IPS-NIHi11 (cell line): Measurements from ENCODE around the gene LGALS7.
"Not testable (repeated sequence)": the region's sequence is repeated elsewhere in the genome, so short reads cannot be mapped to it uniquely, and the experiment has no call there.

Experiments used
- DNase-seq: peaks from one replicate; pipeline ENCODE4 v3.0.0; 2012; ENCODE audit warnings: mixed read lengths, low spot score

LGALS7 gene

GRCh38 chr19:38799104-38799503 lies 25.8 kb upstream of the LGALS7 start:
- no peak for DNase-seq

GRCh38 chr19:38797781-38798180 lies 24.5 kb upstream of the LGALS7 start:
- not testable (repeated sequence) for DNase-seq

GRCh38 chr19:38796154-38796553 lies 22.8 kb upstream of the LGALS7 start:
- no peak for DNase-seq

- no peak for DNase-seq
These were observed 22.2 kb upstream of the LGALS7 start for GRCh38 chr19:38795549-38795948.

- no peak for DNase-seq
These were observed 20.4 kb upstream of the LGALS7 start for GRCh38 chr19:38793671-38794070.

GRCh38 chr19:38793177-38793576 lies 19.9 kb upstream of the LGALS7 start:
- peak; percentile 3 for DNase-seq

- DNase-seq: peak; percentile 54
These were observed 19.2 kb upstream of the LGALS7 start for GRCh38 chr19:38792250-38793111.

- DNase-seq: not testable (repeated sequence)
These were observed 18.2 kb upstream of the LGALS7 start for GRCh38 chr19:38791451-38792064.

- DNase-seq: not testable (repeated sequence)
These were observed 17.4 kb upstream of the LGALS7 start for GRCh38 chr19:38790507-38791403.

- peak; percentile 2 for DNase-seq
These were observed 15.3 kb upstream of the LGALS7 start, which contains the start of gene LGALS7B for GRCh38 chr19:38788478-38789243. Gene LGALS7B (plus strand): TSS chr19:38789200. CDS start chr19:38789227, 27 bp downstream.

GRCh38 chr19:38786572-38787265 lies 13.4 kb upstream of the LGALS7 start:
- peak; percentile 3 for DNase-seq

- not testable (repeated sequence) for DNase-seq
These were observed 12.7 kb upstream of the LGALS7 start for GRCh38 chr19:38786061-38786460.

- no peak for DNase-seq
These were observed 11.9 kb upstream of the LGALS7 start for GRCh38 chr19:38785187-38785699.

- DNase-seq: no peak
These were observed 10.9 kb upstream of the LGALS7 start for GRCh38 chr19:38784224-38784623.

GRCh38 chr19:38782212-38782611 lies 8.9 kb upstream of the LGALS7 start:
- DNase-seq: not testable (repeated sequence)

GRCh38 chr19:38781058-38781457 lies 7.7 kb upstream of the LGALS7 start:
- no peak for DNase-seq

GRCh38 chr19:38780443-38780842 lies 7.1 kb upstream of the LGALS7 start:
- no peak for DNase-seq

GRCh38 chr19:38778733-38779132 lies 5.4 kb upstream of the LGALS7 start:
- peak; percentile 5 for DNase-seq

- DNase-seq: peak; percentile 3
These were observed 1.0 kb upstream of the LGALS7 start for GRCh38 chr19:38774181-38774950.

GRCh38 chr19:38771569-38771968 lies 1.7 kb downstream of the LGALS7 start:
- DNase-seq: not testable (repeated sequence)
